ENCODE data around the gene SHISA2. TPM values are rescaled to one million over a fixed set of nuclear protein-coding genes. Genes with fewer than 3 reads are reported as not detected.

SHISA2 gene
- total and polyA plus RNA-seq, 5 experiments from 2014 or later, result 0.37 to 1.8 (median 1.1) TPM

GRCh38 chr13:26025196-26025595, 26.6 kb downstream of the SHISA2 start:
- DNase-seq (no peak), ATAC-seq (no peak)
- H3K9me3 Mint-ChIP-seq, result peaks cover 0 to 16% (median 0%) of the 10 kb centered on the region in 9 donors
- peaks cover 0 to 8% (median 3%) of the 10 kb centered on the region in 4 donors for H3K4me1 Mint-ChIP-seq
- no peak overlapping the region for H3K4me3 Mint-ChIP-seq
- peaks cover 0 to 3% (median 0%) of the 10 kb centered on the region in 5 donors for H3K27me3 Mint-ChIP-seq
- peaks cover 14 to 15% (median 15%) of the 10 kb centered on the region in 3 donors for H3K36me3 Mint-ChIP-seq
- H3K27ac Mint-ChIP-seq, result peak overlapping the region in 2 of 10 donors; percentile 34 to 61
- POLR2A ChIA-PET, result no interaction called here

- POLR2A ChIA-PET, result no interaction called here
- Mint-ChIP-seq H3K4me3 (no peak overlapping the region), H3K27ac (peak overlapping the region in 2 of 10 donors; percentile 6 to 28), H3K9me3 (peaks cover 0 to 17% (median 0%) of the 10 kb centered on the region in 9 donors), H3K27me3 (peaks cover 0 to 3% (median 0%) of the 10 kb centered on the region in 5 donors), H3K4me1 (peaks cover 0 to 14% (median 4%) of the 10 kb centered on the region in 4 donors), H3K36me3 (peaks cover 17 to 20% (median 20%) of the 10 kb centered on the region in 3 donors)
- ATAC-seq (no peak), DNase-seq (no peak)
Observed at GRCh38 chr13:26024558-26024957, 27.3 kb downstream of the SHISA2 start.

DNA sequence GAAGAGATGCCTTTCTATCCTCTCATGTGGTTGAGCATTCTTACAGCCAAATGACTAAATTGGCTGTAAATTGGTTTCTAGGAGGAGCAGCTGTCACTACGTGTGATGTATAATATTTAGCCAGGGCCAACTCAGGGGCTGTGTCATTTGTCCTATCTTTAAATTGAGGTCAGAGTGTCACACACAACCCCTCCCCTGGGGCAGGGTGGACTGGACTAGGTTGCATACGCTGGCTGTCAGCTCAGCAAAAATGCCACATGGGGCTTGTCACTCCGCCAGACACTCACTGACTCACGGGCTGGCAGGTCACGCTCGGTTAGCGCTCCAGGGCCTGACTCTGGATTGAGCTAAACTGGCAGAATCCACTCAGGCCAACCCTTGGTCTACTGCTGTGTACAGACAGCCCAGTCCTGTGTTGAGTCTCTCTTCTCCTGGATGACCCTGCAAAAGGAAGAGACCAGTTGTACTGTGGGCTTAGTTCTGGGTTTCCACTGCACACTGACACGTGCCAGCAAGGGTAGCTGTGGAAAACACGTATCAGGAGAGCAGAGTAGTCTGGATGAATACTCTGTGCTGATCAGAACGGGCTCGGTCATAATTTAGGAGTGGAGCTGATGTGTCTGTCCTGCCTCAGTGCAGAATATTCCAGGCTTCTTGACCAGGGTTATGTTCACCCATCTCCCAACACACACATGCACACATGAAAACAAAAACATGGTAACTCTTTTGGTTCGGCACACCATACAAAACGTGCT, 29.1 kb downstream of the SHISA2 start:
- ATAC-seq (no peak), DNase-seq (no peak)
- H3K27ac Mint-ChIP-seq, result peak overlapping the region in 1 of 10 donors; percentile 24
- H3K27me3 Mint-ChIP-seq, result peaks cover 0 to 3% (median 0%) of the 10 kb centered on the region in 5 donors
- peaks cover 17 to 23% (median 20%) of the 10 kb centered on the region in 3 donors for H3K36me3 Mint-ChIP-seq
- peaks cover 0 to 17% (median 0%) of the 10 kb centered on the region in 9 donors for H3K9me3 Mint-ChIP-seq
- no peak overlapping the region for H3K4me3 Mint-ChIP-seq
- H3K4me1 Mint-ChIP-seq, result peaks cover 7 to 24% (median 13%) of the 10 kb centered on the region in 4 donors
- POLR2A ChIA-PET, result interaction anchor here (0.7 kb wide), 1 partner anchor 10 kb away, joined by 4 read pairs; no protein-coding TSS in a partner anchor

- no peak overlapping the region for H3K27ac Mint-ChIP-seq
Observed at GRCh38 chr13:26021956-26022355, 29.9 kb downstream of the SHISA2 start.

GRCh38 chr13:26021516-26021915, 30.3 kb downstream of the SHISA2 start:
- peaks cover 14 to 36% (median 25%) of the 10 kb centered on the region in 4 donors for H3K4me1 Mint-ChIP-seq
- no peak overlapping the region for H3K4me3 Mint-ChIP-seq
- DNase-seq, result no peak

More at GRCh38 chr13:26021956-26022355, 29.9 kb downstream of the SHISA2 start:
- ATAC-seq (no peak), DNase-seq (no peak)
- Mint-ChIP-seq H3K9me3 (peaks cover 0 to 17% (median 0%) of the 10 kb centered on the region in 9 donors), H3K4me3 (no peak overlapping the region), H3K4me1 (peaks cover 11 to 32% (median 21%) of the 10 kb centered on the region in 4 donors), H3K27me3 (peaks cover 0 to 3% (median 0%) of the 10 kb centered on the region in 5 donors), H3K36me3 (peaks cover 17 to 23% (median 20%) of the 10 kb centered on the region in 3 donors)
- POLR2A ChIA-PET, result no interaction called here

DNA sequence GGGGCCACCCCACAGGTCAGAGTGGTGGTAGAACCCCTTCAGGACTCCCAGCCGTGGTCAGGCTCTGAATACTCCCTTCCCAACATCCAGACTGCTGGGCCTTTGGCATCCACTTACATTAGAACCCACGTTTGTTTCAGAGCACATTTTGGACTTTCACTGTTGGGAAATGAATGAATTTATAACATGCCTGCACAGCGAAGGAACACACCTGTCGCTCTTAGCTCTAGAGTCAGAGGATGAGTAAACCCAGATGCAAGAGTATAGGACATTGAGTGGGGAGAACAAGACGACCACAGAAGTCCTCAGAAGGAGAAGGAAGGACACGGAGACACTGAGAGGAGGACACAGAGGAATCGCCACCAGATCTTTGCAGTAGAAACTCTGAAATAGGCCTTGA, 30.9 kb downstream of the SHISA2 start:
- Mint-ChIP-seq H3K36me3 (peaks cover 17 to 23% (median 20%) of the 10 kb centered on the region in 3 donors), H3K9me3 (peaks cover 0 to 17% (median 0%) of the 10 kb centered on the region in 9 donors), H3K27ac (peak overlapping the region in 6 of 10 donors; percentile 9 to 76 (median 56)), H3K4me3 (peak overlapping the region in 1 of 10 donors; percentile 63), H3K27me3 (peaks cover 0 to 3% (median 0%) of the 10 kb centered on the region in 5 donors), H3K4me1 (peaks cover 14 to 43% (median 27%) of the 10 kb centered on the region in 4 donors)
- POLR2A ChIA-PET, result no interaction called here
- DNase-seq (no peak), ATAC-seq (no peak)

More at GRCh38 chr13:26021516-26021915, 30.3 kb downstream of the SHISA2 start:
- Mint-ChIP-seq H3K27ac (peak overlapping the region in 1 of 10 donors; percentile 11), H3K9me3 (peaks cover 0 to 17% (median 0%) of the 10 kb centered on the region in 9 donors), H3K36me3 (peaks cover 17 to 23% (median 20%) of the 10 kb centered on the region in 3 donors), H3K27me3 (peaks cover 0 to 3% (median 0%) of the 10 kb centered on the region in 5 donors)
- no peak for ATAC-seq
- POLR2A ChIA-PET, result no interaction called here

DNA sequence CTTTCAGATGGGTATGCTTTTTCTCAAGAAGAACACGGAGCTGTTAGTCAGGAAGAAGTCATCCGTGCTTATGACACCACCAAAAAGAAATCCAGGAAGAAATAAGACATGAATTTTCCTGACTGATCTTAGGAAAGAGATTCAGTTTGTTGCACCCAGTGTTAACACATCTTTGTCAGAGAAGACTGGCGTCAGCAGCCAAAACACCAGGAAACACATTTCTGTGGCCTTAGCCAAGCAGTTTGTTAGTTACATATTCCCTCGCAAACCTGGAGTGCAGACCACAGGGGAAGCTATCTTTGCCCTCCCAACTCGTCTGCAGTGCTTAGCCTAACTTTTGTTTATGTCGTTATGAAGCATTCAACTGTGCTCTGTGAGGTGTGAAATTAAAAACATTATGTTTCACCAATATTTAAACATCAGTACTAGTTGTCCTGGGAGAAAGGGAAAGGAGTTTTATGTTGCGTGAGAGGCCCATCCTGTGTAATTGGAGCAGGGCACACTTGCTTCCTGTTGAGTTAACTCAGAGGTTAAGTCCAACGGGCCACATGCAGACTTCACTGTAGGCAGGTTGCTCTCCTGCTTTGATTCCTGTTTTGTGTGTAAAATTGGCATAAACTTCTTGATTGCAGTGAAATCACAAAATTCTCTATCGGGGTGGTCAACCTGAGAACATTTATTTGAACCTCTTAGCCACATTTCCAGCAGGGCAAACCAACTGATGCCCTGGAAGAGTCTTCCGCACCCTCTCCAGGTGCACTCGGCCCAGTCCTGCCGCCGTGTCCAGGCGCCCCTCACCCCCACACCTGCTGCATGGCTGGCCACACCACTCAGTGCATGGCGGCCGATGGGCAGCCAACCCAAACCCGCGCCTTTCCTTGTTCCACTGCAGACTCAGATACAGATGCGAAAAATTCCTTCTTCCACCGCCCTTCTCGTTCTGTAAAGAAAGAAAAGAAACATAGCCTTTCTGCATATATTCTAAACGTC, 31.6 kb downstream of the SHISA2 start:
- ATAC-seq, result no peak
- POLR2A ChIA-PET, result interaction anchor here (1.2 kb wide), 1 partner anchor 139 kb away, joined by 3 read pairs; no protein-coding TSS in a partner anchor

GRCh38 chr13:26019251-26019650, 32.6 kb downstream of the SHISA2 start:
- Mint-ChIP-seq H3K27me3 (no peaks in the 10 kb centered on the region), H3K4me1 (peaks cover 16 to 59% (median 31%) of the 10 kb centered on the region in 4 donors), H3K27ac (peak overlapping the region in 6 of 10 donors; percentile 33 to 98 (median 77)), H3K9me3 (peaks cover 0 to 20% (median 2%) of the 10 kb centered on the region in 9 donors), H3K36me3 (peaks cover 19 to 26% (median 26%) of the 10 kb centered on the region in 3 donors), H3K4me3 (no peak overlapping the region)
- POLR2A ChIA-PET, result interaction anchor here (1.2 kb wide), 1 partner anchor 138 kb away, joined by 3 read pairs; no protein-coding TSS in a partner anchor
- ATAC-seq, result no peak
- no peak for DNase-seq

More for the DNA sequence above, 31.6 kb downstream of the SHISA2 start:
- Mint-ChIP-seq H3K4me3 (peak overlapping the region in 1 of 10 donors; percentile 63), H3K36me3 (peaks cover 17 to 23% (median 20%) of the 10 kb centered on the region in 3 donors), H3K27ac (peak overlapping the region in 8 of 10 donors; percentile 51 to 98 (median 70)), H3K27me3 (peaks cover 0 to 3% (median 0%) of the 10 kb centered on the region in 5 donors), H3K9me3 (peaks cover 0 to 17% (median 0%) of the 10 kb centered on the region in 9 donors), H3K4me1 (peaks cover 16 to 50% (median 30%) of the 10 kb centered on the region in 4 donors)
- DNase-seq, result no peak

- peaks cover 20 to 71% (median 39%) of the 10 kb centered on the region in 4 donors for H3K4me1 Mint-ChIP-seq
- peaks cover 0 to 23% (median 4%) of the 10 kb centered on the region in 9 donors for H3K9me3 Mint-ChIP-seq
- peak overlapping the region in 7 of 10 donors; percentile 16 to 77 (median 57) for H3K4me3 Mint-ChIP-seq
- DNase-seq (no peak), ATAC-seq (peak; percentile 54 to 55)
- peak overlapping the region; percentile 45 to 98 (median 96) for H3K27ac Mint-ChIP-seq
- H3K36me3 Mint-ChIP-seq, result peaks cover 20 to 32% (median 30%) of the 10 kb centered on the region in 3 donors
- no peaks in the 10 kb centered on the region for H3K27me3 Mint-ChIP-seq
- POLR2A ChIA-PET, result interaction anchor here (0.8 to 1.9 kb wide), 6 partner anchors 8 to 118 kb away, joined by 3 to 6 read pairs (median 4); partner anchors contain the start of gene SHISA2
Observed at GRCh38 chr13:26017932-26018665, 33.7 kb downstream of the SHISA2 start.

DNA sequence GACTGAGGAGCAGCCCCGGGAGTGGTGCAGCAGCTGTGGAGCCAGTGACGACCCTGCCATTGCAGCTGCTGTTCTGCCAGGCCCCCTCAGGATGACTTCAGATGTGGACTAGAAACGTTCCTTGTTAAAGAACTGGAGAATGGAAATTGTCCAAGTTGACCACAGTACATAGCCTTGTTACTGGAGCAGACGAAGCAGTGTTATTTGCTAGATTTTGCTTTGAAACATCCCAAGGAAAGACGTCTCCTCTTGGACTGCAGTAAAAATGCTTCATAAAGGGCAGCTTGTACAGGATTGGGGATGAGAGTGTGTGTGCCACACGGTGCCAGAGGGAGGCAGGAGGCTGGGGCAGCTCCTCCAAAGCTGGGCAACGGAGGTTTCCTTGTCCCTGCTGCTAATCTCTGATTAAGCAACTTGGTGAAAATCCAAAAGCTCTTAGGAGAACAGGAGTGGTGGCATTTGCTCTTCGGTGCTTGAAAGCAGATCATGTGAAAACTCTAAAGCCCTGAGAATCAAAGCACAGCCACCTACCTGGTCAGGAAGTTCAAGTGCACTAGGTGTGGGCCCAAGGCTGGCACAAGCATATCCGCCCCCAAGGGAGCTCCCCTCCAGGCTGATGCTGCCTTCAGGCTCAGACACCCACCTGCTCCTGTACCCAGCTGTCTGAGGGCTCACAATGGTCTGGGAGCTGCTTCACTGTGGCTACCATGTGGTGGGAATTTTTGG, 34.5 kb downstream of the SHISA2 start:
- peak overlapping the region; percentile 45 to 98 (median 96) for H3K27ac Mint-ChIP-seq
- no peaks in the 10 kb centered on the region for H3K27me3 Mint-ChIP-seq
- peak; percentile 97 for ATAC-seq
- POLR2A ChIA-PET, result interaction anchor here (0.8 to 1.9 kb wide), 6 partner anchors 9 to 118 kb away, joined by 3 to 6 read pairs (median 4); partner anchors contain the start of gene SHISA2
- H3K9me3 Mint-ChIP-seq, result peaks cover 0 to 23% (median 4%) of the 10 kb centered on the region in 9 donors
- peaks cover 24 to 77% (median 44%) of the 10 kb centered on the region in 4 donors for H3K4me1 Mint-ChIP-seq
- DNase-seq, result peak in 8 of 10 donors; percentile 11 to 74 (median 50)
- peak overlapping the region in 6 of 10 donors; percentile 22 to 77 (median 61) for H3K4me3 Mint-ChIP-seq
- peaks cover 20 to 32% (median 30%) of the 10 kb centered on the region in 3 donors for H3K36me3 Mint-ChIP-seq

Measured in naive thymus-derived CD8-positive, alpha-beta T cell (primary cell).